ENCODE measurements around the gene OGDHL. TPM values are rescaled to one million over a fixed set of nuclear protein-coding genes. Genes with fewer than 3 reads are reported as not detected.
"Not testable (repeated sequence)": the region's sequence is repeated elsewhere in the genome, so short reads cannot be mapped to it uniquely, and the experiment has no call there.

The OGDHL gene
- total RNA-seq, 1 donor from 2014 or later = 3.7 TPM

- Mint-ChIP-seq H3K4me3 (ENCODE audit: low read depth) (no peak overlapping the region), H3K27ac (no peak overlapping the region), H3K36me3 (ENCODE audit: low read depth) (peaks cover 2% of the 10 kb centered on the region), H3K9me3 (peaks cover 14% of the 10 kb centered on the region), H3K4me1 (ENCODE audit: low read depth) (no peaks in the 10 kb centered on the region), H3K27me3 (ENCODE audit: low read depth) (peaks cover 1% of the 10 kb centered on the region)
- no peak for DNase-seq (ENCODE audit: low spot score)
- intact Hi-C loops (cut with micrococcal nuclease) = no loop called here
These were observed 35.5 kb downstream of the OGDHL start for GRCh38 chr10:49726593-49726992.

GRCh38 chr10:49715157-49715556 is 47.0 kb downstream of the OGDHL start:
- H3K4me1 Mint-ChIP-seq (ENCODE audit: low read depth); intact Hi-C loops (cut with micrococcal nuclease); H3K9me3 Mint-ChIP-seq; H3K27me3 Mint-ChIP-seq (ENCODE audit: low read depth); DNase-seq (ENCODE audit: low spot score); H3K27ac Mint-ChIP-seq; H3K4me3 Mint-ChIP-seq (ENCODE audit: low read depth); H3K36me3 Mint-ChIP-seq (ENCODE audit: low read depth): not testable (repeated sequence)

- Mint-ChIP-seq H3K36me3 (ENCODE audit: low read depth) (no peaks in the 10 kb centered on the region), H3K9me3 (no peaks in the 10 kb centered on the region), H3K27me3 (ENCODE audit: low read depth) (no peaks in the 10 kb centered on the region), H3K4me1 (ENCODE audit: low read depth) (no peaks in the 10 kb centered on the region), H3K27ac (no peak overlapping the region), H3K4me3 (ENCODE audit: low read depth) (no peak overlapping the region)
- intact Hi-C loops (cut with micrococcal nuclease) = no loop called here
- no peak for DNase-seq (ENCODE audit: low spot score)
These were observed 48.9 kb downstream of the OGDHL start for GRCh38 chr10:49713266-49713665.

- Mint-ChIP-seq H3K9me3 (no peaks in the 10 kb centered on the region), H3K4me3 (ENCODE audit: low read depth) (no peak overlapping the region), H3K4me1 (ENCODE audit: low read depth) (no peaks in the 10 kb centered on the region), H3K36me3 (ENCODE audit: low read depth) (no peaks in the 10 kb centered on the region), H3K27ac (no peak overlapping the region), H3K27me3 (ENCODE audit: low read depth) (no peaks in the 10 kb centered on the region)
- intact Hi-C loops (cut with micrococcal nuclease) = no loop called here
- no peak for DNase-seq (ENCODE audit: low spot score)
These were observed 50.6 kb downstream of the OGDHL start for GRCh38 chr10:49711481-49711880.

- no peak overlapping the region for H3K27ac Mint-ChIP-seq
- no peaks in the 10 kb centered on the region for H3K4me1 Mint-ChIP-seq (ENCODE audit: low read depth)
- no peaks in the 10 kb centered on the region for H3K27me3 Mint-ChIP-seq (ENCODE audit: low read depth)
- intact Hi-C loops (cut with micrococcal nuclease) = no loop called here
- no peaks in the 10 kb centered on the region for H3K36me3 Mint-ChIP-seq (ENCODE audit: low read depth)
- H3K4me3 Mint-ChIP-seq (ENCODE audit: low read depth) = no peak overlapping the region
- H3K9me3 Mint-ChIP-seq = no peaks in the 10 kb centered on the region
- no peak for DNase-seq (ENCODE audit: low spot score)
These were observed 51.2 kb downstream of the OGDHL start for GRCh38 chr10:49710966-49711365.

- Mint-ChIP-seq H3K9me3 (peaks cover 5% of the 10 kb centered on the region), H3K27ac (no peak overlapping the region), H3K27me3 (ENCODE audit: low read depth) (peaks cover 2% of the 10 kb centered on the region), H3K4me3 (ENCODE audit: low read depth) (no peak overlapping the region), H3K36me3 (ENCODE audit: low read depth) (no peaks in the 10 kb centered on the region), H3K4me1 (ENCODE audit: low read depth) (no peaks in the 10 kb centered on the region)
- no peak for DNase-seq (ENCODE audit: low spot score)
- intact Hi-C loops (cut with micrococcal nuclease) = no loop called here
These were observed 52.2 kb downstream of the OGDHL start for GRCh38 chr10:49709934-49710333.

GRCh38 chr10:49707585-49707984 is 54.5 kb downstream of the OGDHL start:
- intact Hi-C loops (cut with micrococcal nuclease) = no loop called here
- Mint-ChIP-seq H3K9me3 (peaks cover 6% of the 10 kb centered on the region), H3K36me3 (ENCODE audit: low read depth) (no peaks in the 10 kb centered on the region), H3K27ac (peak overlapping the region; percentile 20), H3K4me3 (ENCODE audit: low read depth) (no peak overlapping the region), H3K27me3 (ENCODE audit: low read depth) (peaks cover 2% of the 10 kb centered on the region), H3K4me1 (ENCODE audit: low read depth) (no peaks in the 10 kb centered on the region)
- no peak for DNase-seq (ENCODE audit: low spot score)

- intact Hi-C loops (cut with micrococcal nuclease) = no loop called here
- Mint-ChIP-seq H3K4me3 (ENCODE audit: low read depth) (no peak overlapping the region), H3K36me3 (ENCODE audit: low read depth) (no peaks in the 10 kb centered on the region), H3K27me3 (ENCODE audit: low read depth) (peaks cover 2% of the 10 kb centered on the region), H3K27ac (no peak overlapping the region), H3K9me3 (peaks cover 6% of the 10 kb centered on the region), H3K4me1 (ENCODE audit: low read depth) (no peaks in the 10 kb centered on the region)
- DNase-seq (ENCODE audit: low spot score) = no peak
These were observed 61.1 kb downstream of the OGDHL start for GRCh38 chr10:49700997-49701396.

GRCh38 chr10:49700211-49700610 is 61.9 kb downstream of the OGDHL start:
- Mint-ChIP-seq H3K27me3 (ENCODE audit: low read depth) (peaks cover 2% of the 10 kb centered on the region), H3K4me1 (ENCODE audit: low read depth) (no peaks in the 10 kb centered on the region), H3K36me3 (ENCODE audit: low read depth) (no peaks in the 10 kb centered on the region), H3K27ac (no peak overlapping the region), H3K4me3 (ENCODE audit: low read depth) (no peak overlapping the region), H3K9me3 (peaks cover 4% of the 10 kb centered on the region)
- DNase-seq (ENCODE audit: low spot score) = no peak
- intact Hi-C loops (cut with micrococcal nuclease) = no loop called here

GRCh38 chr10:49698679-49699078 is 63.4 kb downstream of the OGDHL start:
- no peaks in the 10 kb centered on the region for H3K4me1 Mint-ChIP-seq (ENCODE audit: low read depth)
- H3K9me3 Mint-ChIP-seq = no peaks in the 10 kb centered on the region
- no peaks in the 10 kb centered on the region for H3K36me3 Mint-ChIP-seq (ENCODE audit: low read depth)
- intact Hi-C loops (cut with micrococcal nuclease) = no loop called here
- no peaks in the 10 kb centered on the region for H3K27me3 Mint-ChIP-seq (ENCODE audit: low read depth)
- no peak for DNase-seq (ENCODE audit: low spot score)
- H3K27ac Mint-ChIP-seq = no peak overlapping the region
- no peak overlapping the region for H3K4me3 Mint-ChIP-seq (ENCODE audit: low read depth)

GRCh38 chr10:49696311-49696710 is 65.8 kb downstream of the OGDHL start:
- Mint-ChIP-seq H3K27ac (no peak overlapping the region), H3K27me3 (ENCODE audit: low read depth) (peaks cover 16% of the 10 kb centered on the region), H3K4me3 (ENCODE audit: low read depth) (no peak overlapping the region), H3K4me1 (ENCODE audit: low read depth) (no peaks in the 10 kb centered on the region), H3K9me3 (no peaks in the 10 kb centered on the region), H3K36me3 (ENCODE audit: low read depth) (no peaks in the 10 kb centered on the region)
- intact Hi-C loops (cut with micrococcal nuclease) = no loop called here
- no peak for DNase-seq (ENCODE audit: low spot score)

- Mint-ChIP-seq H3K27ac (no peak overlapping the region), H3K36me3 (ENCODE audit: low read depth) (no peaks in the 10 kb centered on the region), H3K4me1 (ENCODE audit: low read depth) (peaks cover 2% of the 10 kb centered on the region), H3K9me3 (no peaks in the 10 kb centered on the region), H3K4me3 (ENCODE audit: low read depth) (no peak overlapping the region), H3K27me3 (ENCODE audit: low read depth) (peaks cover 34% of the 10 kb centered on the region)
- intact Hi-C loops (cut with micrococcal nuclease) = no loop called here
- no peak for DNase-seq (ENCODE audit: low spot score)
These were observed 67.7 kb downstream of the OGDHL start for GRCh38 chr10:49694466-49694865.

GRCh38 chr10:49691588-49691987 is 70.5 kb downstream of the OGDHL start:
- Mint-ChIP-seq H3K9me3 (no peaks in the 10 kb centered on the region), H3K27me3 (ENCODE audit: low read depth) (peaks cover 54% of the 10 kb centered on the region), H3K36me3 (ENCODE audit: low read depth) (no peaks in the 10 kb centered on the region), H3K4me3 (ENCODE audit: low read depth) (no peak overlapping the region), H3K27ac (no peak overlapping the region), H3K4me1 (ENCODE audit: low read depth) (peaks cover 2% of the 10 kb centered on the region)
- intact Hi-C loops (cut with micrococcal nuclease) = no loop called here
- DNase-seq (ENCODE audit: low spot score) = no peak

- DNase-seq (ENCODE audit: low spot score) = no peak
- no peaks in the 10 kb centered on the region for H3K9me3 Mint-ChIP-seq
- no peaks in the 10 kb centered on the region for H3K36me3 Mint-ChIP-seq (ENCODE audit: low read depth)
- no peak overlapping the region for H3K27ac Mint-ChIP-seq
- H3K27me3 Mint-ChIP-seq (ENCODE audit: low read depth) = peaks cover 54% of the 10 kb centered on the region
- H3K4me1 Mint-ChIP-seq (ENCODE audit: low read depth) = peaks cover 2% of the 10 kb centered on the region
- no peak overlapping the region for H3K4me3 Mint-ChIP-seq (ENCODE audit: low read depth)
- intact Hi-C loops (cut with micrococcal nuclease) = no loop called here
These were observed 71.3 kb downstream of the OGDHL start for GRCh38 chr10:49690698-49691356.

Measured in activated T-helper 2 cell treated with anti-CD3 and anti-CD28 coated beads, Interferon-gamma antibody, Interleukin-2, Interleukin-4, amounts not matched to agents 10 μg/mL and 5 μg/mL and 100 μg/mL, durations not matched to agents 14 hours and 24 hours and 36 hours (primary cell).